ENCODE measurements around the gene LRRC75A. TPM values are rescaled to one million over a fixed set of nuclear protein-coding genes. Genes with fewer than 3 reads are reported as not detected.

Gene LRRC75A
- polyA plus RNA-seq, 4 donors, result 4.4 to 5.4 (median 4.9) TPM

- no peak for DNase-seq (ENCODE audit: low read depth in 4 of 4, low spot score in 2 of 4)
These were observed 53.8 kb downstream of the LRRC75A start for GRCh38 chr17:16438173-16438556.

GRCh38 chr17:16437083-16437482, 54.9 kb downstream of the LRRC75A start:
- DNase-seq (ENCODE audit: low read depth in 4 of 4, low spot score in 2 of 4), result no peak

- DNase-seq (ENCODE audit: low read depth in 4 of 4, low spot score in 2 of 4), result no peak
These were observed 55.8 kb downstream of the LRRC75A start for GRCh38 chr17:16435925-16436886.

GRCh38 chr17:16434662-16435061, 57.3 kb downstream of the LRRC75A start:
- DNase-seq (ENCODE audit: low read depth in 4 of 4, low spot score in 2 of 4), result no peak

GRCh38 chr17:16433514-16433913, 58.5 kb downstream of the LRRC75A start:
- DNase-seq (ENCODE audit: low read depth in 4 of 4, low spot score in 2 of 4), result no peak

- DNase-seq (ENCODE audit: low read depth in 4 of 4, low spot score in 2 of 4), result no peak
These were observed 60.0 kb downstream of the LRRC75A start for GRCh38 chr17:16432017-16432416.

- no peak for DNase-seq (ENCODE audit: low read depth in 4 of 4, low spot score in 2 of 4)
These were observed 61.3 kb downstream of the LRRC75A start for GRCh38 chr17:16430650-16431049.

- DNase-seq (ENCODE audit: low read depth in 4 of 4, low spot score in 2 of 4), result no peak
These were observed 62.9 kb downstream of the LRRC75A start for GRCh38 chr17:16429083-16429482.

- no peak for DNase-seq (ENCODE audit: low read depth in 4 of 4, low spot score in 2 of 4)
These were observed 63.7 kb downstream of the LRRC75A start for GRCh38 chr17:16428098-16428882.

GRCh38 chr17:16427020-16427419, 65.0 kb downstream of the LRRC75A start:
- no peak for DNase-seq (ENCODE audit: low read depth in 4 of 4, low spot score in 2 of 4)

GRCh38 chr17:16425698-16426659, 66.0 kb downstream of the LRRC75A start:
- DNase-seq (ENCODE audit: low read depth in 4 of 4, low spot score in 2 of 4), result no peak

GRCh38 chr17:16425202-16425601, 66.8 kb downstream of the LRRC75A start:
- no peak for DNase-seq (ENCODE audit: low read depth in 4 of 4, low spot score in 2 of 4)

GRCh38 chr17:16423226-16423872, 68.6 kb downstream of the LRRC75A start:
- DNase-seq (ENCODE audit: low read depth in 4 of 4, low spot score in 2 of 4), result no peak

GRCh38 chr17:16422416-16422815, 69.6 kb downstream of the LRRC75A start:
- no peak for DNase-seq (ENCODE audit: low read depth in 4 of 4, low spot score in 2 of 4)

GRCh38 chr17:16419929-16420271, 72.1 kb downstream of the LRRC75A start:
- no peak for DNase-seq (ENCODE audit: low read depth in 4 of 4, low spot score in 2 of 4)

GRCh38 chr17:16419074-16419928, 72.7 kb downstream of the LRRC75A start:
- DNase-seq (ENCODE audit: low read depth in 4 of 4, low spot score in 2 of 4), result no peak

GRCh38 chr17:16418685-16419068, 73.3 kb downstream of the LRRC75A start:
- no peak for DNase-seq (ENCODE audit: low read depth in 4 of 4, low spot score in 2 of 4)

- DNase-seq (ENCODE audit: low read depth in 4 of 4, low spot score in 2 of 4), result no peak
These were observed 73.9 kb downstream of the LRRC75A start for GRCh38 chr17:16417896-16418684.
